Measurements from ENCODE around the gene MYL6B.

The MYL6B gene

DNA sequence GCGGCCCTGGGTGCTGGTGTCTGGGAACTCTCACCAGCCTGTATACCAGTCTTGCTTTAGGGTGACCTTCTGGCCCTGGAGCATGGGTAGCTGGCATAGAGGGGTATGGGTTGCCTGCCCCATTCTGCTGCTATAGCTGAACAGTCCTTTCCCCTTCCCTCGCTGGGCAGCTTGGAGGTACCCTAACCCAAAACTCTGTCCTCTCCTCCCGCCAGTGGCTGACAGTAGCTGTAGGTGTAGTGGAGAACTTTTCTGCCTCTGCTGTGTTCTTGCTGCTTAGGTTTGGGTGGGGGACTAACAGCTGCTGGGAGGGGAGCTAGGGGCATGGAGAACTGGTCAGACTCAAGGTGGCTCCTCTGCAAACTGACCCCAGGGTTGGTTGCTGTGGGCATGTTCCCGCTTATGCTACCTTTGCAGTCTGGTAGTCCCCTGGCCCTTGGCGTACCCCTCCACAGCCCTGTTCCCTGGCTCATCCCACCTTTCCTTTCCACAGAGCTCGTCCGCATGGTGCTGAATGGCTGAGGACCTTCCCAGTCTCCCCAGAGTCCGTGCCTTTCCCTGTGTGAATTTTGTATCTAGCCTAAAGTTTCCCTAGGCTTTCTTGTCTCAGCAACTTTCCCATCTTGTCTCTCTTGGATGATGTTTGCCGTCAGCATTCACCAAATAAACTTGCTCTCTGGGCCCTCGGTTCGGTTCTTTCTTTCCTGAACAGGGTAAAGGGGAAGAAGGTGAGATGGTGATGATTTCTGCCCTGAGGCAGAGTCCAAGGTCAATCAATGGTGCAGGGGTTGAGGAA is 8.7 kb downstream of the MYL6B start:
- in situ Hi-C loops (cut with MboI; ENCODE audit: low sequenced_read_pairs, unreplicated experiment): no loop called here
- DNase-seq (ENCODE audit: low spot score): no peak

GRCh38 chr12:56161690-56162351 is 9.4 kb downstream of the MYL6B start:
- in situ Hi-C loops (cut with MboI; ENCODE audit: low sequenced_read_pairs, unreplicated experiment): no loop called here
- no peak for DNase-seq (ENCODE audit: low spot score)
- no peak for TF ChIP-seq CTCF (IDR thresholded peaks at IDR 0.05; ENCODE audit: borderline replicate concordance, control extremely low read depth, extremely low read depth, insufficient read depth, missing control alignments)

More for the DNA sequence above, 8.7 kb downstream of the MYL6B start:
- TF ChIP-seq CTCF (IDR thresholded peaks at IDR 0.05; ENCODE audit: borderline replicate concordance, control extremely low read depth, extremely low read depth, insufficient read depth, missing control alignments): no peak

DNA sequence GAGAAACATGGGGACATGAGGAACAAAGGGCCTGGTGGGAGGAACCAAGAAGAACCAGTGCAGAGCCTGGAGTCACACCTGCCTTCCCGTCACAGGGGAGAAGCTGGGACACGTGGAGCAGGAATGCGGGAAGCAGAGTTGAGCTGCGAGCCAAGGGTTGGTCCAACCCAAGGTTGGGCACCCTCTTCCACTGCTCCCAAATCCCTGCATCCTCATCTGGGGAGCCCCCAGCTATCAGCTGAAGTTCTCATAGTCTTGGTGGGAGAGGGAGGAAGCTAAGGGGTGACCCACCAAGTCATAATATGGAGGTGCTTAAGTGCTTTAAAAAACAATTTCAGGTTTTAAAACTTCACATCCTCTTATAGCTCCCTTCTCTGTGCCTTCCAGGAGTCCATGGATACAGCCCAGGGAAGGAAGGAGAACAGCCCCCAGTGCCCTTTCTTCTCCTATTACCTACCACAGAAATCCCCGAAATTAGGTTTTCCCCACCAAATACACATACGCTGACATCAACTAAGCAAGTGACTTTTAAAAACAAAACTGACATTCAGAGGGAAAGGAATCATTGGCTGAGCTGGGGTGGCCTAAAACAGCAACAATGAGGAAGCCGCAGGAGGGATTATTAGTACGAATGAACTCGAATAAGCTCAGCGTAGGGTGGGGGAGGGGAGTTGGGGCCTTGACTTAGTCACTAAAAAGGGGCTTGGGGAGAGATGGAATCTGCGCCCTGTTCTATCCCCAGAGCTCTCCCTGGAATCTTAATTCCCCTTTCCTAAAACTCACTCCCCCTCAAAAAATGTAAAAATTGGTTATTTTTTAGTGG is 10.3 kb downstream of the MYL6B start:
- no peak for DNase-seq (ENCODE audit: low spot score)
- TF ChIP-seq CTCF (IDR thresholded peaks at IDR 0.05; ENCODE audit: borderline replicate concordance, control extremely low read depth, extremely low read depth, insufficient read depth, missing control alignments): no peak
- in situ Hi-C loops (cut with MboI; ENCODE audit: low sequenced_read_pairs, unreplicated experiment): no loop called here

- in situ Hi-C loops (cut with MboI; ENCODE audit: low sequenced_read_pairs, unreplicated experiment): no loop called here
- no peak for TF ChIP-seq CTCF (IDR thresholded peaks at IDR 0.05; ENCODE audit: borderline replicate concordance, control extremely low read depth, extremely low read depth, insufficient read depth, missing control alignments)
- no peak for DNase-seq (ENCODE audit: low spot score)
Observed at GRCh38 chr12:56163533-56164344, 11.4 kb downstream of the MYL6B start.

DNA sequence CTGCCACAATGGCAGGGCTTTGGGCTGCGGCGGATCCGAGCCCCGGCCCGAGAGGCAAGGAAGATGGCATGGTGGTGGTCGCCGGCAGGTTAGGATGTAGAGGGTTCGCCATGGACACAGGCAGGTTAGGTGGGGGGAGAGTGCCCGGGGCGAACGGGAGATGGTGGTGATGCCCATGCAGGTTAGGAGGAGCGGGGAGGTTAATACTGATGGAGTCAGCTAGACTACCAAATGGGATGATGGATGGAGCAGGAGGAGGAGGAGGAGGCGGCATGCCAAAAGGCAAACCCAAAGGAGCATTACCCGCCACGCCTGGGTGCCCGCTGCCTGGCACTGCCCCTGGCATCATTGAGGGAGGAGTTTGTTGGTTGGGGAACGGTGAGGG is 11.9 kb downstream of the MYL6B start:
- in situ Hi-C loops (cut with MboI; ENCODE audit: low sequenced_read_pairs, unreplicated experiment): no loop called here
- TF ChIP-seq CTCF (IDR thresholded peaks at IDR 0.05; ENCODE audit: borderline replicate concordance, control extremely low read depth, extremely low read depth, insufficient read depth, missing control alignments): no peak
- DNase-seq (ENCODE audit: low spot score): no peak

DNA sequence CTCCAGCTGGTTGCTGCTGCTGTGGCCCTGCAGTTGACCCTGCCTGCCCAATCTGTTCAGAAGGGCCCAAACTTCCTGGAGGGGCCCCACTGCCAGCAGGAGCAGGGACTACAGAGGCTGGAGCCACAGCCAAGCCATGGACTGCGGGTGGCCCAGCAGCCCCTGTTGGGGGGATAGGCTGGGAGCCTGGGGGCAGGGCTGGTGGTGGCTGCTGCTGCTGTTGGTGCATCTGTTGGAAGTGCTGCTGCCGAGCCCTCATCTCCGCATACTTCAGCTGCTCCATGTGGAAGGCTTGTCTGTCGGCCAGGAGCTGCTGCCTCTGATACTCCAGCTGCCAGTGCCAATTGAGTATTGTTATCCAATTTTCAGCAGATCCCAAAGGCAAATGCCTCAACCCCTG is 13.0 kb downstream of the MYL6B start:
- TF ChIP-seq CTCF (IDR thresholded peaks at IDR 0.05; ENCODE audit: borderline replicate concordance, control extremely low read depth, extremely low read depth, insufficient read depth, missing control alignments): no peak
- no peak for DNase-seq (ENCODE audit: low spot score)
- in situ Hi-C loops (cut with MboI; ENCODE audit: low sequenced_read_pairs, unreplicated experiment): no loop called here

Measured in GM13976 (cell line).